ENCODE results near the gene LCN10.
A peak's percentile ranks its signal among the peaks of the same experiment; 100 is the strongest.
"Not testable (repeated sequence)": the region's sequence is repeated elsewhere in the genome, so short reads cannot be mapped to it uniquely, and the experiment has no call there.

LCN10 gene

DNA sequence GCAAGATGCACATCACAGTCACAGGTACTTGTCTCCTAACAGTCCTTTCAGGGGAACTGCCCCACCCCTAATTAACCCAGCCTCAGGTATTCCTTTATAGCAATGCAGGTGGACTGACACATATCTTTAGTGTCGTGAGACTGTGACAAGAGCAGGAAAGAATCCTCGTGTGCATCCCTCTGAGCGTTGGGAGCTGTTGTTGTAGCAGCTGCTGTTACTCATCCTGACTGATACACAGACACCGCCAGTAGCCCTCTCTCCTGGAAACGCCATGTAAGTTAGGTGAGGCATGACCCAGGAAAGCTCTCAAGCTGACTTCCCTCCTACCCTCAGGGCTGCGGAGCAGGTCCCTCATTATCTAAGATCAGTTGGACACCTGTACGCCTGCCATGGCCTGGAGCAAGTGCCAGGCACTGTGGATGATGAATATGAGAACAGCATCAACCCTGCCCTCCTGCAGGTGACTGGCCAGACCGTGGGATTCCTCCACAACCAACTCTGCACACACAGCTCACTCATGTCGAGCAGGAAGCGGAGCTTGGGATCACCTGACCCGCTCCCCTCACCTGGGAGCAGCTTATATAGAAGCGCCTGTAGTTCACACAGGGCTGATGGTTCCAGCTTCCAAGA, 31.8 kb upstream of the LCN10 start:
- no peak overlapping the region for H3K4me3 ChIP-seq (ENCODE audit: low read depth, low read length)
- DNase-seq (ENCODE audit: low read depth) = no peak

DNA sequence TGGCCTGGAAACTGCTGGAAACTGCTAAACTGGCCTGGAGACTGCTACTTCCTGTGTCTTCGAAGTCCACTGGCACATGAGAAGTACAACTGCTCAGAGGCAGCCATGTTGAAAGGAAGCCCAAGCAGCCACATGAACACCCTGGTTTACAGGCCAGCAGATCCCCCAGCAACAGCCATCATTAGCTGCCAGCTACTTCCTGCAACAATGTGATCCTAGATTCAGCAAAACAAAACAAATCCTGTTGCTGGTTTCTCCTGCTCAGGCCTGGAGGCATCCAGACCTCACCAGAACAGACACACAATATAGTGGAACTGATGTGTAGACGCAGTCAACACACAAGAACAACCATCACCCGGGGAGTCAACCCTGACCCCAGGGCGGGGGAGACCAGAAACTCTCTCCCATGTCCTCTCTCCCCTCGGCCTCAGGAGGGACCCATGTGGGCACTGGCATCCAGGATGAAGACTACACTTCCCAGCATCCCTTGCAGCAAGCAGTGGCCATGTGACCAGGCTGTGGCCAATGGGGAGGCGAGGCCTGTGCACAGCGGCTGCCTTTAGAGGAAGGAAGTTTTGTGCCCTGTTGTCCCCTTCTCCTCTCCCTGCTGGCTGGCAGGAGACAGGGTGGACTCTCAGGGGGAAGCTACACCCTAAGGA, 30.8 kb upstream of the LCN10 start:
- DNase-seq (ENCODE audit: low read depth) = no peak
- no peak overlapping the region for H3K4me3 ChIP-seq (ENCODE audit: low read depth, low read length)

DNA sequence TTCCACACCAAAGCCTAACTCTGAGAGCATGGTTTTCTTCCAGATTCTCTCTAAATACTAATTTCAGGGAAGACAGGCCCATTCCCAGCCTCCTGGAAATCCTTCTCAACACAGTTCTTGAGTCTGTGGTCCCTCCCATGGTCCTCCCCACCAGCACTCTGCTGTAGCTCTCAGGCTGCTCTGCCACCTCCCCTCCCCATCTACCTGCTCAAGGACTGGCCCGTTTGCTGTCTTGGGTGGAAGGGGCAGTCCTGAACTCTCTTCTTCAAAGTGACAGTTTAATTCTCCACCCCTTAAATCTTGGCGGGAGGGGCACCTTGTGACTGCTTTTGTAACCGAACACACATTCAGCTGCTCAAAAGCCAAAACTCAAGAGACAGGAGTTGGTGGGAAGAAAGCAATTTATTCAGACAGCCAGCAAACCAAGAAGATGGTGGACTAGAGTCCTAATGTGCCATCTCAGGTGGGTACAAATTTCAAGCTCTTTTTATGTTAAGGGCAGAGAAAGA, 29.2 kb upstream of the LCN10 start:
- DNase-seq (ENCODE audit: low read depth) = no peak

DNA sequence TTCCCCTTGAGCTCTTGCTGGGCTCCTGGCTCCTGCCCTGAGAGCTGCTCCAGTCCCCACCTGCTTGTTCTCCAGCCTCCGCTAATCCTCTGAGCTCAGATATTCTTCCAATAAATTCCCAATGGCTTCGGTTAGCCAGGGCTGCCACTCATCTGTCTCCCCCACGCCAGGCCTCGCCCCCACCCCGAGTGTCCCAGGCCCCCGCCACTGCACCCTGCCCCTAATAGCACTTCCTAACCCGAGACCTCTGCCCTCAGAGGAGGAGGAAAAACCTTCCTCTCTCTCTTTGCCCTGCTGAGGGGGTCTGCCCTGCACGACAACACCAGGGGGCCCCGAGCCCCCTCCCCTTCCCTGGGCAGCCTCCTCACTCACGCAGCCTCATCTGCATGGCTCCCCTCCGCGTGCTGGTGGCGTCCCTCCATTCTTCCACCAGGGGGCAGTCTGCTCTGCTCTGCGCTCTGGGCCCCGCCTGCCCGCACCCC, 27.0 kb upstream of the LCN10 start:
- DNase-seq (ENCODE audit: low read depth) = no peak
- H3K4me3 ChIP-seq (ENCODE audit: low read depth, low read length) = no peak overlapping the region

More for the DNA sequence above, 29.2 kb upstream of the LCN10 start:
- H3K4me3 ChIP-seq (ENCODE audit: low read depth, low read length) = no peak overlapping the region

DNA sequence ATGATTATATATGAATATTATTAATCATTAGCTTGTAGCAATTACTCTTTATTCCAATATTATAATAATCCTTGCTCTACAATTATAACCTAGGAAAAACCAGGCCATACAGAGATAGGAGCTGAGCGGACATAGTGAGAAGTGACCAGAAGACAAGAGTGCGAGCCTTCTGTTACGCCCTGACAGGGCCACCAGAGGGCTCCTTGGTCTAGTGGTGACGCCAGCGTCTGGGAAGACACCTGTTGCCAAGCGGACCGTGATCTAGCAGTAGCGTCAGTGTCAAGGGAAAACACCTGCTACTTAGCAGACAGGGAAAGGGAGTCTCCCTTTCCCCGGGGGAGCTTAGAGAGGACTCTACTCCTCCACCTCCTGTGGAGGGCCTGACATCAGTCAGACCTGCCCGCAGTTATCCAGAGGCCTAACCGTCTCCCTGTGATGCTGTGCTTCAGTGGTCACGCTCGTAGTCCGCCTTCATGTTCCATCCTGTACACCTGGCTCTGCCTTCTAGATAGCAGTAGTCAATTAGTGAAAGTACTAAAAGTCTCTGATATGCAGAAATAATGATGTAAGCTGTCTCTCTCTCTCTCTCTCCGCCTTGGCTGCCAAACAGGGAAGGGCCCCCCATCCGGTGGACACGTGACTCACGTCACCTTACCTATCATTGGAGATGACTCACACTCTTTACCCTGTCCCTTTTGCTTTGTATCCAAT, 23.8 kb upstream of the LCN10 start:
- H3K4me3 ChIP-seq (ENCODE audit: low read depth, low read length); DNase-seq (ENCODE audit: low read depth): not testable (repeated sequence)

DNA sequence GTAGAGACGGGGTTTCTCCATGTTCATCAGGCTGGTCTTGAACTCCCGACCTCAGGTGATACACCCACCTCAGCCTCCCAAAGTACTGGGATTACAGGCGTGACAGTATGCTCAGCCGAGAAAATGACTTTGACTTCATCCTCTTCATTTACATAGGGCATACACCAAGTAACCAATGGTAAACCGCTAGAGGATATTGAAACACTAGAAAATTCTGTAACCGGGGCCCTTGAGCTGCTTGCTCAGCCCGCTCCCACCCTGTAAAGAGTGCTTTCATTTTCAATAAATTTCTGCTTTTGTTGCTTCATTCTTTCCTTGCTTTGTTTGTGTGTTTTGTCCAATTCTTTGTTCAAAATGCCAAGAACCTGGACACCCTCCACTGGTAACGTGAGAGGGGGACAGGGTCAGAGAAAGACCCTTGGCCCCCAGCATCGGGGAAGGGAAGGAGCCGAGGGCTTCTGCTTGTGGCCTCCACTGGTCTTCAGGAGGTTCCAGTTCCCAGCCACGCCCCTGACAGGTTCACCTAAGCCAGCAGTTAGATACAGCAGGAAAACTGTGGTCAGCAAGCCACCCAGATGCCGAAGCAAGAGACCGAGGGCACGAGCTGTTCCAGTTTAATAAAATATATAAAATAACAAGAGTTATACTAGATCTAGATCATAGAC, 23.1 kb upstream of the LCN10 start:
- not testable (repeated sequence) for H3K4me3 ChIP-seq (ENCODE audit: low read depth, low read length); DNase-seq (ENCODE audit: low read depth)

DNA sequence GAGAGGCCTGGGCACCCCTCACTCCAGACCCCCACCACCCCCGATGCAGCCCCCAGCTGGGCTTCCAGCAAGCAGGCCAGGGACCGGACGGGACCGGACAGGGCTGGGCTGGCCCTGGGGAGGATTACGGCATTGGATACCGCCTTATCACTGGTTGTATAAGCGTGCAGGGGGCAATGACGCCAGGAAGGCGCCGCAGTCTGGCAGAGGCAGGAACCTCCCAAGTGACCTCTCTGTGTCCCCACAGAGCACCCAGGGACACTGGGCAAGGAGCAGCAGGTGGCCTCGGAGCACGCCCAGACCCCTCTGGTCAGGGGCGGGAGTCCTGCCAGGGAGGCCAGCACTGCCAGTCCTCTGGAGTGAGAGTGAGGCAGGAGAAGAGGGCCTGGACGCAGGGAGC, 22.3 kb upstream of the LCN10 start:
- no peak for DNase-seq (ENCODE audit: low read depth)
- no peak overlapping the region for H3K4me3 ChIP-seq (ENCODE audit: low read depth, low read length)

DNA sequence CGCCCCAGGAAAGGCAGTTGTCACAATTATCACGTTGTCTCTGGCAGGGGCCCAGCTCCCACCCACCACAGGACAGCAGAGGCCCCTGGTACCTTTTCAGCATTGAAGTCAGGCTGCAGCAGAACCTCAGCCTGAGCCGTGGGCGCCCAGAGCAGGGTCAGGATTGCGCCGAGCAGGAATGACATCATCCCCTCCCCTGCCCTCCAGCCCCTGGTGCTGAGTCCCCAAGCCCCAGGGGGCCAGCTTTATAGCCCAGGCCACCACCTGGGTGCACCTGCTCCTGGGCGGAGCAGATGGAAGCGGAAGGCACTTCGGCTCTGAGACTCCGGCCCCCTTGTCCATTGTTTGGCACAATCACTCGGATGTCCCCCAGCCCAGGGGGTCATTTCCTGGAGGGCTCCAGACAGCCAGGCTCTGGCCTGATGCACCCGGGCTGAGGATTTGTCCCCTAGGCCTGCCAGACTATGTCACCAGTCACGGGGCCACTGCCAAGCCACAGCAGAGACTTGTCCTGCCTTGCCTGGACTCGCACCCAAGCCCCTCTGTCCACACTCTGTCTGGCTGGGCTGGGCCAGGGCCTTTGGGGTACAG, 21.7 kb upstream of the LCN10 start, which contains the start of gene LCN15:
TSS of gene LCN15 (minus strand) at position 218 of the 591 bp plus-strand sequence. CDS start at position 188, 30 bp downstream.
- H3K4me3 ChIP-seq (ENCODE audit: low read depth, low read length) = no peak within 1 kb of the TSS
- no peak for DNase-seq (ENCODE audit: low read depth)

DNA sequence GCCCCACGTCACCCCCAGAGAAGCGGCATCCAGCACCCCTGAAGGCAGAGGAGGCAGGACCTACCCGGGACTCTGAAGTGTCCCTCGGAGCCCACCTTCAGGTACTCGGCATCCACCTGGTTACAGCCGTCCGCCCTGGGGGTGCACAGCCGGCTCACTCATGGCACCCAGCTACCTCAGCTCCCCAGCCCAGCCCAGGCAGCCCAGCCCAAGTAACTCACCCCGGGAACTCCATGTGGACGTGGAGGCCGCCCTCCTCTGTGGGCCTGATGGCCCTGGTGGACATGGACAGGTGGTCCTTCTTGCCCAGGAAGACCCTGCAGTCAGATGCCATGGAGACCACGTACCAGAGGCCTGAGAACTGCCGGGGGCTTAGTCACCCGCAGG, 20.9 kb upstream of the LCN10 start:
- no peak for DNase-seq (ENCODE audit: low read depth)
- H3K4me3 ChIP-seq (ENCODE audit: low read depth, low read length) = no peak overlapping the region

DNA sequence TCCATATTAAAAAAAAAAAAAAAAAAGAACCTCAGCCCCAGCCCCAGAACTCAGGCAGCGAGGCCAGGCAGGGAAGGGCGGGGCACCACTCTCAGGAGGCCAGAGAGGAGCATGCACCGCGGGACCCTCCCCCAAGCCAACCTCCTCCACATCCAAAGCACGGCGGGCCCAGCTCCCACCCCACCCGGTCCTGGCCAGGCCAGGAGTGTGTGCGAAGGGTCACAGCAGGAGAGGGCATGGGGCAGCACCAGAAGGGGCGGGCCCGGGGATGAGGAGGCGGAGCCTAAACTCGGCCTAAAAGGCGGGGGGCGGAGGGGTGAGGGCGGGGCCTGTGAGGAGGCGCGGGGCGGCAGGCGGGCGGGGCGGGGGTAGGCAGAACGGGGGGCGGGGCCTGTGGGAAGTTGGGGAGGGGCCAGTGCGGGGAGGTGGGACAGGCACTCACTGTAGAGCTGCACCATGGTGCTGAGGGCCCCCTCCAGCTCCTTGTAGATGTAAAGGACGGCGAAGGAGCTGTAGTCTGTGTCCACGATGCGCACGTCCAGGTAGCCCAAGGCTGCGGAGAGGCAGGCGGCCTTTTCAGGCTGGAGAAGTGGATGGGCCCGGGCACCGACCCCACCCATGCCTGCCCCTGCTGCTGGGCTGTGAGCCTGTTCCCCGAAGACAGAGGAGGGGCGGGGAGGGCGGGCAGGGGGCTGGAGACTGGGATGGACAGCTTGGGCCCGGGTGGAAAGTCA, 20.3 kb upstream of the LCN10 start:
- no peak for DNase-seq (ENCODE audit: low read depth)
- no peak overlapping the region for H3K4me3 ChIP-seq (ENCODE audit: low read depth, low read length)

DNA sequence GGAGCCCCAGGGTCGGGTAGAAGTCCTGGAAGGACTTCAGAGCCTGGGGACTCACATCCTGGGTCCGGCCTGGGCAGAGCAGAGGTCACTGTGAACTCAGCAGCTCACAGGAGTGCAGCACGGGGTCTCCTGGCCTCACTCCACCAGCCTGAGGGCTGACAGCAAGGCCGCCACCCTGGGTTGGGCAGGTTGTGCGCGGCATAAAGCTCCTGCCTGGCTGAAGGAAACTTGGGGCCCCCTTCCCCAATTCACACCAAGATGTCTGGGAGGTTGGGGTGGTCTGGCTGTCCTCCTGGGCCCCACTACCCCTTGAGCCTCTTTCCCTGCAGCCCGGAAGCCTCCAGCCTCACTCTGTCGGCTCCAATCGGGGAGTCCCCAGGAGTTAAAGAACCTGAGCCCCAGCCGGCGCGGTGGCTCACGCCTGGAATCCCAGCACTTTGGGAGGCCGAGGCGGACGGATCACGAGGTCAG, 19.5 kb upstream of the LCN10 start:
- no peak for DNase-seq (ENCODE audit: low read depth)
- H3K4me3 ChIP-seq (ENCODE audit: low read depth, low read length) = no peak overlapping the region

DNA sequence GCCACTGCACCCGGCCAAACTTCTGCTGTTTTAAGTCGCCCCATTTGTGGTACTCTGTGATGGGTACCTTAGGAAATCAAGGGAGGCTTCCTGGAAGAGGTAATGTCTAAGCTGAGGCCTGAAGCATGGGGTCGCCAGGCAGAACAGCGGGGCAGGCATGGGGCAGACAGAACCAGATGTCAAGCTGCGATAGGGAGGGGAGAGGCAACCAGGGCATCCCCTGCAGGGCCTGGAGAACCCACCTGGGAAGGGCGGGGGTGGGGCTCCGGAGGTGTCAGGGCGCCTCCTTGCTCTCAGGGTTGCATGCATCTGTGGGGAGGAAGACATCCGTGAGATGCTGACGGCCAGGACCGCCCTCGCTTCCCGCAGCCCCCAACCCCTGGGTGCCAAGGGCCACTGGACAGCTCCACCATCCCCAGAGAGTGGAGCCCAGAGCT, 18.8 kb upstream of the LCN10 start:
- no peak overlapping the region for H3K4me3 ChIP-seq (ENCODE audit: low read depth, low read length)
- no peak for DNase-seq (ENCODE audit: low read depth)

DNA sequence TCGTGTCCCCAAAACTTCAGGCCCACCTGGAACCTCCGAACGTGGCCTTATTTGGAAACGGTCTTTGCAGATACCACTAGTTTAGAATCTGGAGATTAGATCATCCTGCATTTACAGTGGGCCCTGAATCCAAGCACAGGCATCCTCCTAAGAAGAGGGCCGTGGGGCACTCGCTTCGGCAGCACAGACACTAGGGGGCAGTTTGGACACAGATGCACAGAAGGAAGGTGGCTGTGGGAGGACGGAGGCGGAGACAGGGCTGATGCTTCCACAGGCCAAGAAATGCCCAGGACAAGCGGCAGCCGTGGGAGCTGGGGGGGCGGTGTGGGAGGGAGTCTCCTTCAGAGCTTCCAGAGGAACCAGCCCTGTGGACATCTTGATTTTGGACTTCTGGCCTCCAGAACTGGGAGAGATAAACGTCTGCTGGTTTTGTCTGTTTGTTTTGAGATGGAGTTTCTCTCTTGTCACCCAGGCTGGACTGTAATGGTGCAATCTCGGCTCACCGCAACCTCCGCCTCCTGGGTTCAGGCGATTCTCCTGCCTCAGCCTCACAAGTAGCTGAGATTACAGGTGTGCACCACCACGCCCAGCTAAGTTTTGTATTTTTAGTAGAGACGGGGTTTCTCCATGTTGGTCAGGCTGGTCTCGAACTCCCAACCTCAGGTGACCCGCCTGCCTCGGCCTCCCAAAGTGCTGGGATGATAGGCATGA, 18.2 kb upstream of the LCN10 start:
- not testable (repeated sequence) for H3K4me3 ChIP-seq (ENCODE audit: low read depth, low read length)
- DNase-seq (ENCODE audit: low read depth) = peak; percentile 4

DNA sequence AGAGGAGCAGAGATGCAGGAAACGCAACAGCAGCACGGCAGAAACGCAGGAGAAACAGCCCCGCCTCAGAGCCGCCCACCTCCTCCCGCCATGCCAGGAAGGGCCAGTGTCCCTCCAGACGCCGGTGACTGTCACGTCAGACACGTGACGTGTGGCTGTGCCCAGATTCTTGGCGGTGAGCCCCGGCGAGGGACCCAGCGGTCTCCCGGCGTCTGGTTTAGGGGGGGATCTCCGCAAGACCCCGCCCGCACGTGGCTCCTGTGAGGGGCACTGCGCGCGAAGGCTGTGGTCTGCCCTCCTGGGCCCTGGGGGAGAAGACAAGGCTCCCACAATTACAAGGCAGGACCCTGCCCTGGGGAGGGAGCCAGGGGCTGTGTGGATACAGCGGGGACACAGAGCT, 17.7 kb upstream of the LCN10 start:
- H3K4me3 ChIP-seq (ENCODE audit: low read depth, low read length) = no peak overlapping the region

DNA sequence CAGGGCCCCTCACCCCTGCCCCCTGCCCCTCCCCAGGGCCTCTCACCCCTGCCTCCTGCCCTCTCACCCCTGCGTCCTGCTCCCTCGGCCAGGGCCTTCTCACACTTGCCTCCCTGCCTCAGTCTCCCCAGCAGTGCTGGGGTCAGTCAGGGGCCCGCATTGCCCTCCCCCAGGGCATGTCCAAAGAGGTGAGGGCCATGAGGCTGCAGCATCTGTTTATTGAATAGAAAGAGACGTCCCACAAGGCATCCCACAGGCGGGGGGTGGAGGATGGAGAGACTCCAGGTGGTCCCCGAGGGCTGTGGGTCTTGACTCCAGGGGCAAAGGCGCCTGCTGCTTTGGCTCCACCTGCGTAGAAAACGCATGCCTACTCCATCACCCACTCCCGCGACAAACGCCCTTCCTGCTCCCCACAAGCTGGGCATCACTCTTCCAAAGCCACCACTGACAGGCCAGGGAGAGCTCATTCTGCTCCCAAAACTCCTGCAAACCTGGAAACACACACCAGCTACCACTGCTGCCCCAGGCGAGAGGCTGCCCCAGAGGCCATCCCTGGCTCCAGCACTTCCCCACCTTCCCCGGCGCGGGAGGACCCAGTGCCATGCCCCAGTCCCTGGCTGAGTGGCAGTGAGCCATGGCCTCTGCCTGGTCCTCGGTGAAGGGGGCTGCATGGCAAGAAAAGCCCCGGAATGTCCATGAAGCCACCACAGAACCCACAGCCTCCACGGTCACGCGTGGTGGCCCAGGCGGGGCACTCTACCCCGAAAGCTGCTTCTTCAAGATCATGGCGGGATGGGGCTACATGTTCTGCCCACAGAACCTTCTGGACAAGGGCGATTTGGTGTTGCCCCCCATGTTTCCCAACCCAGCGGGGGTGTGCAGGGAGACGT, 16.9 kb upstream of the LCN10 start:
- DNase-seq (ENCODE audit: low read depth) = no peak

More for the DNA sequence above, 17.7 kb upstream of the LCN10 start:
- DNase-seq (ENCODE audit: low read depth) = no peak

DNA sequence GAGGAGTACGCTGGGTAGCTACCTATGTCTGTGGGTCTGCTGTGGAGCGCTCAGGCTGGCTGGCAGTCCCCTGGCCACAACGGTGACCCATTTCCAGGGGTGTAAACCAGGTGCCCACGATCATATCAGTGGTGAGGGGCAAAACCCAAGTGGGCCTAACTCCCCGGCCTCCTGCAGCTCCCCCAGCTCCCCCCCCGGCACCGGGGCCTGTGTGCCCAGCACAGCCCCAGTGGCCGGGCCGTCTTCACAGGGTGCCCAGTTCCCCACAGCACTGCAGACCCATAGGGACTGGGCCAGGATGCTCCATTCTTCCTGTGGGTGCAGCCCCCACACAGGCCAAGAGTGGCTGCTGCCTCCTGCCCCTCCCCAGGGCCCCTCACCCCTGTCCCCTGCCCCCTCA, 16.3 kb upstream of the LCN10 start:
- no peak overlapping the region for H3K4me3 ChIP-seq (ENCODE audit: low read depth, low read length)
- no peak for DNase-seq (ENCODE audit: low read depth)

More for the DNA sequence above, 16.9 kb upstream of the LCN10 start:
- H3K4me3 ChIP-seq (ENCODE audit: low read depth, low read length) = no peak overlapping the region

DNA sequence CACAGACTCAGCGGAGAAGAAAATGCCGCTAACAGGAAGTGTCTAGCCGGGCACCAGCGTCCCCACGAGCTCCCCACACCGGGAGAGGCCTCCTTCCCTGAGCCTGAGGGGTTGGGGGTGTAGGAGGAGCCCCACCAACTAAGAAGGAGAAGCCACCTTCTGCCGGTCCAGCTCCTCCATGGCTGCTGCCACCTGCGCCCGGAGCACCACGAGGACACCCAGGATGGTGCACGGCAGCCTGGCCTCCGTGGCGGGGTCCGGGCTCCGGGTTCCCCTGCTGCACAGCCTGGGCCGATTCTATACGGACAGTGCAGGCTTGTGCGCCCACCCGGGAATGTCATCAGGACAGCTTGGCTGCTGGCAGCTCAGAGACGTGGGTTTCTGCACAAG, 15.0 kb upstream of the LCN10 start:
- no peak for DNase-seq (ENCODE audit: low read depth)
- no peak overlapping the region for H3K4me3 ChIP-seq (ENCODE audit: low read depth, low read length)

Data from skeletal muscle cell (primary cell).